ENCODE data around the gene DDX42. TPM values are rescaled to one million over a fixed set of nuclear protein-coding genes. Genes with fewer than 3 reads are reported as not detected.
"Not testable (repeated sequence)": the region's sequence is repeated elsewhere in the genome, so short reads cannot be mapped to it uniquely, and the experiment has no call there.

DDX42 gene
- total RNA-seq, 2 experiments from 2014 or later = 105 to 107 TPM

DNA sequence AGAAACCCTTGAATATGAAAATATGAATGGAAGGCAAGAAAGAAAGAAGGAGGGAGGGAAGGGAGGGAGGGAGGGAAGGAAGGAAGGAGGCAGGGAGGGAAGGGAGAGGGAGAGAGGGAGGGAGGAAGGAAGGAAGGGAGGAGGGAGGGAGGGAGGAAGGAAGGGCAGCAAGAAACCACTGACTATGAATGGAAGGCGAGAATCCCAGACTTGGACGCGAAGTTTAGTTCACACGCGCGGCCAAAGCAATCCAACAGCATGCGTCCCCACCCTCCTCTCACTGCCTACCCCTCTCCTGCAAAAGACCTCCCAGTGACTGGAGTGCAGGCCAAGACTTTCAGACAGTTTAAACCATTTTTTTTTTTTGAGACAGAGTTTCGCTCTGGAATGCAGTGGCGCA lies 76.4 kb downstream of the DDX42 start:
- peaks cover 6% of the 10 kb centered on the region for H3K36me3 Mint-ChIP-seq
- peaks cover 18% of the 10 kb centered on the region for H3K4me1 Mint-ChIP-seq
- H3K4me3 Mint-ChIP-seq = no peak overlapping the region
- H3K27ac Mint-ChIP-seq = no peak overlapping the region
- peaks cover 4% of the 10 kb centered on the region for H3K27me3 Mint-ChIP-seq
- no peak for DNase-seq
- H3K9me3 Mint-ChIP-seq = peaks cover 14% of the 10 kb centered on the region

DNA sequence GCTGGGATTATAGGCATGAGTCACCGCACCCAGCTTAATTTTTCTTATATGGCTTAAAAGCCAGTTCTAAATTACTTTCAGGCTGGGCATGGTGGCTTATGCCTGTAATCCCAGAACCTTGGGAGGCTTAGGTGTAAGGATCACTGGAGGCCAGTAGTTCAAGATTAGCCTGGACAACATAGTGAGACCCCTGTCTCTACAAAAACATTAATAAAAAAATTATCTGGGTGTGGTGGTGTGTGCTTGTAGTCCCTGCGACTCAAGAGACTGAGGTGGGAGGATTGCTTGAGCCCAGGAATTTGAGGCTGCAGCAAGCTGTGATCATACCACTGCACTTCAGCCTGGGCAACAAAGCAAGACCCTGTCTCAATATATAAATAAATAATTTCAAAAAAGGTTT lies 79.3 kb downstream of the DDX42 start:
- Mint-ChIP-seq H3K9me3 (peaks cover 7% of the 10 kb centered on the region), H3K27me3 (peaks cover 4% of the 10 kb centered on the region), H3K4me1 (peaks cover 11% of the 10 kb centered on the region), H3K4me3 (no peak overlapping the region), H3K36me3 (peaks cover 2% of the 10 kb centered on the region), H3K27ac (no peak overlapping the region)
- DNase-seq = no peak

DNA sequence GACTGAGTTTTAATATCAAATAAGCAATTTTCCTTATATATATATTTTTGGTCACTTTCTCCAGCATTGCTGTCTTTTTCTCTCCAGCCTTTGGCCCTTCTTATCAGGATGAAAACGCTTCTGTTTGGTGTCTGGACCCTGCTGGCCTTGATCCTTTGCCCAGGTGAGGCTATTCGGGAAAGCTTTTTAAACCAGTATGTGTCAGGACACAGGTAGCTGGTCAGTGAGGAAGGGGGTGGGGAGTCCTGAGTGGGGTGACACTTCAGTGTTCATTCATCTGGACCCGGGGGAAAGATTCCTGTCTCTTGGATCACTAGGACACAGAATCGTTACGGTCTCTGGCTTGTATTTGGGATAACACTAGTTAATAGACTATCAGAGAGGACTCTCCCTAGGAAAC lies 80.7 kb downstream of the DDX42 start:
- no peaks in the 10 kb centered on the region for H3K9me3 Mint-ChIP-seq

DNA sequence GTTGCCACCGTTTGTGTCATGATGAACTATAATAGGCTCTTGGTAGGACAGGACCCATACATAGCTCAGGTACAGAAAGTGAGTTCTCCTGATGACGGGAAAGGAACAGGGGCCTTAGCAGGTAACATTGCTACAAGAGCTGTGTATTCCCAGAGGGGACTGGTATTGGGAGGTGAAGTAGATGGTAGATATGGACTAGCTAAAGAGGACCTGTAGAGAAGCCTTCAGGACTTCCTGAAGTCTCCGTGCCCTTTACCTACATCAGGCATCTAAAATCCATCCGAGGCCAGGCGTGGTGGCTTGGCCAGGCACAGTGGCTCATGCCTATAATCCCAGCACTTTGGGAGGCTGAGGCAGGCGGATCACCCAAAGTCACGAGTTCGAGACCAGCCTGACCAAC lies 81.2 kb downstream of the DDX42 start:
- no peak for DNase-seq
- Mint-ChIP-seq H3K4me3 (no peak overlapping the region), H3K27ac (no peak overlapping the region), H3K36me3 (no peaks in the 10 kb centered on the region), H3K27me3 (no peaks in the 10 kb centered on the region), H3K9me3 (no peaks in the 10 kb centered on the region), H3K4me1 (no peaks in the 10 kb centered on the region)

More for the DNA sequence above, 80.7 kb downstream of the DDX42 start:
- Mint-ChIP-seq H3K4me3 (no peak overlapping the region), H3K27me3 (peaks cover under 1% of the 10 kb centered on the region), H3K27ac (no peak overlapping the region), H3K36me3 (no peaks in the 10 kb centered on the region), H3K4me1 (peaks cover under 1% of the 10 kb centered on the region)
- DNase-seq = no peak

DNA sequence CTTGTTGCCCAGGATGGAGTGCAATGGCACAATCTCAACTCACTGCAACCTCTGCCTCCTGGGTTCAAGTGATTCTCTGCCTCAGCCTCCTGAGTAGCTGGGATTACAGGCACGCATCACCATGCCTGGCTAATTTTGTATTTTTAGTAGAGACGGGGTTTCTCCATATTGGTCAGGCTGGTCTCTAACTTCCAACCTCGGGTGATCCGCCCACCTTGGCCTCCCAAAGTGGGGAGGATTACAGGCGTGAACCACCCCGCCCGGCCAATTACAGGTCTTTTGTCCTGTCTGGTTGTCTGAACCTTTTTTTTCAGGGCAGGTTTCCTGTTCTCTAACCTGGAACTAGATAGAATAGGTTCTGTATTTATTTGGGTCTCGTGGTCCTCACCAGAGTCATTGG lies 82.5 kb downstream of the DDX42 start:
- not testable (repeated sequence) for DNase-seq, H3K27me3 Mint-ChIP-seq

DNA sequence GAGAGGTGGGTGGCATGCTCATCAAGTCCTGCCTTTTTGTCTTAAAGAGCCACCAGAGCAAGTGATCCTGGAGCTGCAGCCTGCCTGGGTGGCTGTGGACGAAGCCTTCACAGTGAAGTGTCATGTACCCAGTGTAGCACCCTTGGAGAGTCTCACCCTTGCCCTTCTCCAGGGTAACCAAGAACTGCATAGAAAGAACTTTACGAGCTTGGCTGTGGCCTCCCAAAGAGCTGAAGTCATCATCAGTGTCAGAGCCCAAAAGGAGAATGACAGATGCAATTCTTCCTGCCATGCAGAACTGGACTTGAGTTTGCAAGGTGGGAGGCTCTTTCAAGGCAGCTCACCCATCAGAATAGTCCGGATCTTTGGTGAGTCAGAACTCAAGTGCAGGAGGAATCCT lies 85.3 kb downstream of the DDX42 start:
- no peaks in the 10 kb centered on the region for H3K4me1 Mint-ChIP-seq
- H3K4me3 Mint-ChIP-seq = no peak overlapping the region
- no peak overlapping the region for H3K27ac Mint-ChIP-seq
- no peaks in the 10 kb centered on the region for H3K9me3 Mint-ChIP-seq
- no peaks in the 10 kb centered on the region for H3K36me3 Mint-ChIP-seq
- H3K27me3 Mint-ChIP-seq = no peaks in the 10 kb centered on the region
- DNase-seq = no peak

More for the DNA sequence above, 82.5 kb downstream of the DDX42 start:
- H3K36me3 Mint-ChIP-seq, H3K9me3 Mint-ChIP-seq, H3K4me1 Mint-ChIP-seq, H3K27ac Mint-ChIP-seq, H3K4me3 Mint-ChIP-seq: not testable (repeated sequence)

DNA sequence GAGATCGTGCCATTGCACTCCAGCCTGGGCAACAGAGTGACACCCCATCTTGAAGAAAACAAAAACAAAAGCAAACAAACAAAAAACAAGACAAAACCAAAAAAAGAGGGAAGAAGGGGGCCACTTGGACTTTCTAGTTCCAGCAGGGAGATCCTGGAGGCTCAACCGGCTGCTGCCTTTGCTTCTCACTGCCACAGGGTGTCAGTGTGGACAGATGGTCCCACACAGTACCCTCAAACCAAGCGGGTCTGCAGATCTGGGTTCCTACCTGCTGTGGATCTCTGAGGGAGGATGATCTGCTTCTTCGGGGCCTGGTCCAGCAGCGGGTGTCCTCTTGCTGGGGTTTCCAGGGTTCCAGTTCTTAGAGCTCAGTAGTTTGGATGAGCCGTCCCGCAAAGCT lies 92.7 kb downstream of the DDX42 start:
- H3K27me3 Mint-ChIP-seq, H3K4me1 Mint-ChIP-seq, H3K36me3 Mint-ChIP-seq, H3K27ac Mint-ChIP-seq, DNase-seq, H3K9me3 Mint-ChIP-seq, H3K4me3 Mint-ChIP-seq: not testable (repeated sequence)

Other genes with a start within 250 kb of the DDX42 start
- 10 to 100 TPM; 92.1 to 95.1 TPM for gene DCAF7, start 223.7 kb upstream of the DDX42 start, total RNA-seq
- gene TACO1, start 173.3 kb upstream of the DDX42 start, total RNA-seq = 10 to 100 TPM; 38.3 to 39.6 TPM
- 10 to 100 TPM; 20.1 to 20.8 TPM for gene MAP3K3, start 151.8 kb upstream of the DDX42 start, total RNA-seq
- gene LIMD2, start 74.0 kb upstream of the DDX42 start, total RNA-seq = 100 to 1,000 TPM; 173 to 179 TPM
- gene STRADA, start 32.4 kb upstream of the DDX42 start, total RNA-seq = 10 to 100 TPM; 39.1 to 40.9 TPM
- gene CCDC47, start 573 bp upstream of the DDX42 start, total RNA-seq = 10 to 100 TPM; 91.6 to 93.5 TPM
- gene PSMC5, start 53.3 kb downstream of the DDX42 start, total RNA-seq = 100 to 1,000 TPM; 178 to 187 TPM
- 10 to 100 TPM; 91.2 to 91.5 TPM for gene FTSJ3, start 53.5 kb downstream of the DDX42 start, total RNA-seq
- 10 to 100 TPM; 91.6 to 93.5 TPM for gene SMARCD2, start 68.5 kb downstream of the DDX42 start, total RNA-seq
- gene CSH2, start 99.5 kb downstream of the DDX42 start, total RNA-seq = not detected
- not detected for gene GH2, start 107.8 kb downstream of the DDX42 start, total RNA-seq
- gene CSH1, start 122.4 kb downstream of the DDX42 start, total RNA-seq = not detected
- not detected for gene CSHL1, start 137.1 kb downstream of the DDX42 start, total RNA-seq
- gene GH1, start 144.7 kb downstream of the DDX42 start, total RNA-seq = not detected
- 10 to 100 TPM; 28.8 to 30.5 TPM for gene CD79B, start 158.2 kb downstream of the DDX42 start, total RNA-seq
- under 1 TPM; 0.14 to 0.31 TPM for gene SCN4A, start 198.7 kb downstream of the DDX42 start, total RNA-seq
- gene PRR29, start 224.2 kb downstream of the DDX42 start, total RNA-seq = under 1 TPM; 0.36 to 0.93 TPM
- gene ICAM2, start 246.5 kb downstream of the DDX42 start, total RNA-seq = 10 to 100 TPM; 52.9 to 54.5 TPM